Bladder microvascular endothelial cell (primary cell): ENCODE data around the gene MXD1. TPM values are rescaled to one million over a fixed set of nuclear protein-coding genes. Genes with fewer than 3 reads are reported as not detected.

ENCODE experiments used
- total RNA-seq: library from RNA; depleted of rRNA; stranded (reverse); fragments of >200 nt; gene quantifications from 2 replicates; pipeline ENCODE4 v1.2.3, GENCODE V29; 2014

MXD1 gene
- 2.3 and 5.3 TPM in 2 replicates for total RNA-seq

GRCh38 chr2:69914950-69915945 lies at the start of gene MXD1:
MXD1 (plus strand) TSS chr2:69915109; CDS start chr2:69915331, 222 bp downstream.

GRCh38 chr2:69893684-69894551 lies 21.0 kb upstream of the MXD1 start, which contains the start of gene SNRNP27:
SNRNP27 (plus strand) TSS chr2:69893956; CDS start chr2:69893985, 29 bp downstream.

GRCh38 chr2:69961496-69961895 lies 46.6 kb downstream of the MXD1 start, which contains the start of gene ASPRV1:
ASPRV1 (minus strand) TSS chr2:69961631; CDS start chr2:69961436, 195 bp downstream.

Other genes with a start within 250 kb of the MXD1 start
- 33.8 and 52.6 TPM in 2 replicates for gene ANXA4, start 173.0 kb upstream of the MXD1 start, total RNA-seq
- 8.6 and 11.6 TPM in 2 replicates for gene GMCL1, start 85.4 kb upstream of the MXD1 start, total RNA-seq
- 24.4 and 30.7 TPM in 2 replicates for gene SNRNP27, start 21.2 kb upstream of the MXD1 start, total RNA-seq
- 0.16 and 0.25 TPM in 2 replicates for gene ASPRV1, start 46.5 kb downstream of the MXD1 start, total RNA-seq
- gene PCBP1, start 172.4 kb downstream of the MXD1 start, total RNA-seq = 35.8 and 74.7 TPM in 2 replicates